Measurements from ENCODE around the gene SACM1L. TPM values are rescaled to one million over a fixed set of nuclear protein-coding genes. Genes with fewer than 3 reads are reported as not detected.

Gene SACM1L
- total RNA-seq, 1 experiment from 2014 or later: 30.1 TPM

DNA sequence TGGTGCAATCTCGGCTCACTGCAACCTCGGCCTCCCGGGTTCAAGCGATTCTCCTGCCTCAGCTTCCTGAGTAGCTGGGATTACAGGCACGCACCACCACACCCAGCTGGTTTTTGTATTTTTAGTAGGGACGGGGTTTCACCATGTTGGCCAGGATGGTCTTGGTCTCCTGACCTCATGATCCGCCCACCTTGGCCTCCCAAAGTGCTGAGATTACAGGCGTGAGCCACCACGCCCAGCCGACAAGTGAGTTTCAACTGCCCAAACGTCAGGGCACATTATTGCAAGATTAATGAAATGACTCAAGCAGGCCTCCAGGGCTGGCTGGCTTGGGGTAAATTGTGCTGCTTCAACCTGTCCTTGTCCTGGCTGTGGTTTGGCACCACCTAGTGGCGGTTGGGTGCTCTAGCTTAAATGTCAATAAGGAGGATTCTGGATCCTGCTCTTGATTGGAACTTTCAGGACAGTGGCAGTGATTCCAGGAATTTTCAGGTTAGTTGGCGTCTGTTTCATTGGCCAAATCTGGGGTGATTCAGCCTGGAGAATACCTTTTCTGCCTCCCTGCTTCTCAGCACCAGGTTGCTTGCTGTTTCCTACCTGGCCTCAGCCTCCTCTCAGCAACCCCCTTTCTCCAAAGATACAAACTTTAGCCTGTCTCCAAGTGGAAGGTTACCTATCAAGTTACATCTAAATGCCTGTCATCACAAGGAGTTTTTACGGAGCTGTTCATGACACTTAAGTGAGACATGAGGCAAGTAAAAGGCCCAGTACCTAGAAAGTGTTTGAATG lies 32.4 kb upstream of the SACM1L start:
- intact Hi-C loops (cut with micrococcal nuclease): loop anchor here (1.0 to 2.0 kb wide), 7 partner anchors 9 to 145 kb away; no protein-coding TSS in a partner anchor
- Histone ChIP-seq H3K36me3 (ENCODE audit: low read depth, low read length) (peaks cover 17% of the 10 kb centered on the region; the same call in 1 of the 2 replicates), H3K79me2 (ENCODE audit: low read length) (peaks cover 80% of the 10 kb centered on the region), H3K4me3 (ENCODE audit: low read length) (no peak overlapping the region), H3K27ac (ENCODE audit: low read length) (peak overlapping the region; percentile 49), H3K9ac (ENCODE audit: low read length) (peak overlapping the region; percentile 23), H3K4me2 (ENCODE audit: low read length) (peak overlapping the region; percentile 29; the same call in 1 of the 2 replicates), H3K27me3 (ENCODE audit: low read length) (no peaks in the 10 kb centered on the region), H3F3A (ENCODE audit: low read length, unreplicated experiment) (peaks cover 17% of the 10 kb centered on the region), H3K9me3 (ENCODE audit: low read length) (no peaks in the 10 kb centered on the region), H3K4me1 (ENCODE audit: insufficient read depth, low read length) (peaks cover 38% of the 10 kb centered on the region), H4K20me1 (ENCODE audit: low read length) (no peaks in the 10 kb centered on the region; the same call in 1 of the 2 replicates), H2AFZ (ENCODE audit: low read length) (no peak overlapping the region), H3K9me2 (replicated peaks; ENCODE audit: low read length) (no peaks in the 10 kb centered on the region)
- peak; percentile 94 for TF ChIP-seq CTCF (conservative IDR thresholded peaks at IDR 0.05; ENCODE audit: low read depth, low read length)
- TF ChIP-seq EZH2phosphoT487 (IDR thresholded peaks at IDR 0.05; ENCODE audit: borderline replicate concordance, low read length): no peak
- POLR2A ChIA-PET (ENCODE audit: unreplicated experiment): interaction anchor here (0.6 kb wide), 3 partner anchors 31 to 33 kb away, joined by 3 to 15 read pairs (median 4); no protein-coding TSS in a partner anchor
- ATAC-seq (peak; percentile 76), DNase-seq (peak; percentile 97)
- no TSS peak for BruUV-seq (replicated peaks)
- CTCF ChIA-PET: interaction anchor here (0.6 to 1.5 kb wide), 7 partner anchors 10 to 613 kb away, joined by 3 to 16 read pairs (median 5); partner anchors contain the start of gene LIMD1

- no peak overlapping the region for H2AFZ ChIP-seq (ENCODE audit: low read length)
- H3K27ac ChIP-seq (ENCODE audit: low read length): no peak overlapping the region
- H3K9ac ChIP-seq (ENCODE audit: low read length): no peak overlapping the region
- H3K36me3 ChIP-seq (ENCODE audit: low read depth, low read length): peaks cover 17% of the 10 kb centered on the region; the same call in 1 of the 2 replicates
- peaks cover 38% of the 10 kb centered on the region for H3K4me1 ChIP-seq (ENCODE audit: insufficient read depth, low read length)
- DNase-seq (no peak), ATAC-seq (no peak)
- no TSS peak for BruUV-seq (replicated peaks)
- H3K27me3 ChIP-seq (ENCODE audit: low read length): no peaks in the 10 kb centered on the region
- intact Hi-C loops (cut with micrococcal nuclease): loop anchor here (2.0 kb wide), 1 partner anchor 111 kb away; no protein-coding TSS in a partner anchor
- ChIA-PET CTCF (no interaction called here), POLR2A (ENCODE audit: unreplicated experiment) (interaction anchor here (0.6 kb wide), 1 partner anchor 23 kb away, joined by 3 read pairs; no protein-coding TSS in a partner anchor)
- H3K4me2 ChIP-seq (ENCODE audit: low read length): no peak overlapping the region
- TF ChIP-seq EZH2phosphoT487 (IDR thresholded peaks at IDR 0.05; ENCODE audit: borderline replicate concordance, low read length) (no peak), CTCF (conservative IDR thresholded peaks at IDR 0.05; ENCODE audit: low read depth, low read length) (no peak), EZH2 (IDR thresholded peaks at IDR 0.05; ENCODE audit: low read length, unreplicated experiment) (no peak)
- H3K9me2 ChIP-seq (replicated peaks; ENCODE audit: low read length): no peaks in the 10 kb centered on the region
- no peak overlapping the region for H3K4me3 ChIP-seq (ENCODE audit: low read length)
- H4K20me1 ChIP-seq (ENCODE audit: low read length): no peaks in the 10 kb centered on the region; the same call in 1 of the 2 replicates
- no peaks in the 10 kb centered on the region for H3K9me3 ChIP-seq (ENCODE audit: low read length)
- peaks cover 17% of the 10 kb centered on the region for H3F3A ChIP-seq (ENCODE audit: low read length, unreplicated experiment)
- H3K79me2 ChIP-seq (ENCODE audit: low read length): peaks cover 74% of the 10 kb centered on the region
Measured at GRCh38 chr3:45657853-45658252, 31.3 kb upstream of the SACM1L start.
